Stimulated activated CD4-positive, alpha-beta T cell treated with anti-CD3 and anti-CD28 coated beads, Interleukin-1b, Interleukin-23, amount 100 ng/mL, for 1 hour (primary cell): Measurements from ENCODE around the gene CKAP5.

Source experiments
- DNase-seq, 2 donors: peaks; one replicate each; pipeline ENCODE4 v3.0.0-alpha.2; 2020; ENCODE audit warnings: low read depth in 2 of 2

CKAP5 gene

DNA sequence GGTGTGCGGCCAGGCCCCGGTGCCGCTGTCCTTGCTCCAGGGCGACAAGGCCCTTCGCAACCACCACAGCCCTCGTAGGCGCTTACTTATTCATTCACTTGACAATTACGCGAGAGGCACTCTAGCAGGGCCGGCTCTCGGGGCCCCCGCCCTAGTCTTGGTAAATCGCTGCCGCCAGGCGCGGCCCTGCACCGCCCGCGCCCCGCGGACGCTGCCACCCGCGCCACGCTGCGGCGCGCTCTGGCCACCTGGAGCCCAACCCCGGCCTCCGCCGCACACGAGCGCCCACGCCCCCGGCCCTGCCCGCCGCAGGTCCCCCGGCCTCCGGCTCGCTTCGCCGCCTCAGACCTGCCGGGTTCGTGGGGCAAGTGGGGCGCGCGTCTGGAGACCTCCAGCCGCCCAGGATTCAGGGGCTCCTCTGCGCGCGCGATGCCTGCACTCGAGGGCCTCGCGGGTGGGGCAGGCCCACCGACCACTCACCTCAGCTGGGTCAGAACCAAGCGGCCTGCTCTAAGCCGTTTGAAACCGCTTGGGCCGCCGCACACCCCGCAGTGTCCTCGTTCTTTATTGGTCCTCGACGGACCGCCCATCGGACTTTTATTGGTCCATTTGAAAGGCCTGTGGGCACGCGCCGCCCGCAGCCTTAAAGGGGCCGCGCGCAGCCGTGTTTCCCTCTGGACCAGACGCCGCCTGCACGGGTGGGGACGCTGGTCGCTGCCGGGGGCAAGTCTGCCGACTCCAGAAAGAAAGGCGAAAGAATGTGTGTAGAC lies at the start of gene CKAP5:
Gene CKAP5 (minus strand): TSS at position 541 of the 770 bp plus-strand sequence. CDS start 25,049 bp downstream, outside the sequence.
- DNase-seq, result peak; percentile 46 to 68

DNA sequence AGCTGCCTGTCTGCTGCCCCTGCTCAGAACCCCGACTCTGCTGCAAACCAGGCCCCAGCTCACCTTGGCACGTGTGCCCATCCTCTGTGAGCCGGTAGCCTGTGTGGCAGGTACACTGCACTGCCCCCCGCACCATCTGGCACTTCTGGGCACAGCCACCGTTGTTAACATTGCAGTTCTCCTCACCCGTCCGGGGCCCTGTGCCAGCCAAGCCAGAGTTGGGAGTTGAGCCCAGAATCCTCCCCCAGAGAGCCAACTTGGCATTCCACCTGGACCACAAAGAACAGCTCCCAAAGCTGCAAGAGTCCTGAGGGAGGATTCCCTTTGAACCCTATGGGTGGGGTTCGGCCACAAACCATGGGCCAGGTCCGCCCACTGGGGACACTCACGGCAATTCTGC lies 49.7 kb upstream of the CKAP5 start:
- no peak for DNase-seq

DNA sequence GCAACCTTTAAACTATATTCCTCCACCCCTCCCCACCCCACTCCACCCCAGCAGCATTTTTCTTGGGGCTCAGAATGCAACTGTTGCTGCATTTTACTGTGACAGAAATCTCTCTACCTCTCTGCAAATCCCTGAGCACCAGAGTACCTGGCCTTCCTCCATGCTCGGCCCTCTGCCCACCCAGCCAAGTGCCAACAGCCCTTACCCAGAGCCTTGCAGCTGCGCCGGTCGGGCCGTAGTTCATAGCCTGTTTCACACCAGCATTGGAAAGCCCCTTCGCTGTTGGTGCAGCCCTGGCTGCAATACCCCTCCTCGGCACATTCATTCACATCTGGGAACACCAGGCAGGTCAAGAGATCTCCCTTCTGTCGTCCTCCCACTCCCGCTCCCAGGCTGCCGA lies 48.9 kb upstream of the CKAP5 start:
- no peak for DNase-seq

DNA sequence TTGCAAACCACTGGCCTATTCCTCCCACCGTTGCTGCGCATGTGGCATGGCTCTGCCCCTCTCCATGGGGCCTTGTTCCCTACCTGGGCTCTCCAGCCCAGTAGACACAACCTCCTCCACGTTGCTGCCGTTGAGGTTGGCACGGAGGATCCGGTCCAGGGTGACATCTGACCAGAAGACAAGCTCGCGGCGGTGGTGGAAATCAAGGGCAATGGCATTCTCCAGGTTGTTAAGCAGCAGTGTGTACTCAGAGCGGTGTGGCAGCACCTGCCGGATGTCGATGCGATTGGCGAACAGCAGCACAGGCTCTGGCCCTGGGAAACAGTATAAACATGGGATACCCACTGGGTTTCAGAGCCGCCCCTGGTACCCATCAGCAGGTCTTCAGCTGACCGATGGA lies 48.4 kb upstream of the CKAP5 start:
- no peak for DNase-seq

DNA sequence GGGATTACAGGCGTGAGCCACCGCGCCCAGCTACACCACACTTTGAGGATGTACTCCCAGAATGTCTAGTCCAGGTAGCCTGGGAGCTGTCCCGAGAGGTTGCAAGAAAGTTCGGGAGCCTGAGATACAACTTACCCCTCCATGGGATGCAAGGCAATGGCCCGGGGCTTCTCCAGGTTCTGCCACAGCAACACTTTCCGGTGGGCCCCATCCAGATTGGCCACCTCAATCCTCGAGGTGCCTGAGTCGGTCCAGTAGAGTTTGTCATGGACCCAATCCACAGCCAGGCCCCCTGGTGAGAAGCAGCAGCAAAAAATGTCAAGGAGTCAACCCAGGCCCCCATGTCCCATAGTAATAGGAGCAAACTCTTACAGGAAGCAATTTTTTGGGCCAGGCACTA lies 46.8 kb upstream of the CKAP5 start:
- DNase-seq, result no peak

DNA sequence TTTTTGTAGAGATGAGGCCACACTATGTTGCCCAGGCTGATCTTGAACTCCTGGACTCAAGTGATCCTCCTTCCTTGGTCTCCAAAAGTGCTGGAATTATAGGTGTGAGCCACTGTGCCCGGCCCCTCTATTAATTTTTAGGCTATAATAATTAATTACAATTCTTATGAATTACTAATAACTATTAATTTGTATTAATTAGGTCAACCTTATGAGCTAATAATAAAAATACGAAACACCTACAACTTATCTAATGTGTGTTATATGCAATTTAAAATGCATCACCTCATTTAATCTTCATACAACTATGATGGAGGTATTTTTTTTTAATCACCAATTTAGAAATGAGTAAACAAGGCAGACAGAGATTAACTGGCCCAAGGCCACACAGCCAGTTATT lies 46.0 kb upstream of the CKAP5 start:
- no peak for DNase-seq

DNA sequence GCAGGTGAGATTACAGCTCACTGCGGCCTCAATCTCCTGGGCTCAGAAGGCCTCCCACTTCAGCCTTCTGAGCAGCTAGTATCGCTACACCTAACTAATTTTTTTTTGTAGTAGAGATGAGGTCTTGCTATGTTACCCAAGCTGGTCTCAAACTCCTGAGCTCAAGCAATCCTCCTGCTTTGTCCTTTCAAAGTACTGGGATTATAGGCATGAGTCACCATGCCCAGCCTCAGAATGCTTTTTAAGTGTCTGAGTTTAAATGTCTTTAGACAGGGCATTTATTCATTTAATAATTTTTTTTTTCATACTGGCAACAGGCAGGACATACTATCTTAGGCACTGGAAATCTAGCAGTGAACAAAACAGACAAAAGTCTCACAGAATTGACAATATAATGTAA lies 44.6 kb upstream of the CKAP5 start:
- no peak for DNase-seq

DNA sequence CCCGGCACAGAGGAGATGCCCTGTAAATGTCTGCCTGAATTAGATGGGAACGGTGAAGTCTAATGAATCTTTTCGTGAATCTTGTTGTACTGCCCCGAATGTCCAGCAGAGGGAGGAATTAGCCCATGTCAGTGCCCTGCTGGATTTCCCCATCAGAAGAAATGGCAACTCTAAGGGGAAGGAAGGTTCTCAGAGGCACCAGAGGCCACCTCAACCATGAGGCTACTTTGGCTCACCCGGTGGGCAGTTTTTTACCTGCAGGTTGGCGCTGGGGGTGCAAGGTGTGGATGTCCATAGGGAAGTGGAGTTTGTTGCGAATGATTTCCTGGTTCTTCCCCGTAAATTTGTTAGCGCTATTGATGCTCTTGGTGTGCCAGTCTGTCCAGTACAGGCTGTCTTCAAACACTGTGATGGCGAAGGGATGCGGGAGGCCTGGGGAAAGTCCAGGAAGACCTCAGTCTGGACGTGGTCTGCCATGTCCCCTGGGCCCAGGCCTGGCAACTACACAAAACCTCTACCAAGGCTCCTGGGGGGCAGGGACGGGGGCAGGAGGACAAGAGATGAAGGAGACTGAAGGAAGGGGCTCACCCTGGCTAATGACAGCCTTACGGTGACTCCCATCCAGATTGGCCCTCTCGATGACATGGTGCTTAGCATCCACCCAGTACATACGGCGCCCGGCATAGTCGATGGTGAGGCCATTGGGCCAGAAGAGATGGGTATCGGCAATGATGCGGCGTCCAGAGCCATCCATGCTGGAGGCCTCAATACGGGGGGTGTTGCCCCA lies 43.8 kb upstream of the CKAP5 start:
- peak; percentile 42 to 65 for DNase-seq

DNA sequence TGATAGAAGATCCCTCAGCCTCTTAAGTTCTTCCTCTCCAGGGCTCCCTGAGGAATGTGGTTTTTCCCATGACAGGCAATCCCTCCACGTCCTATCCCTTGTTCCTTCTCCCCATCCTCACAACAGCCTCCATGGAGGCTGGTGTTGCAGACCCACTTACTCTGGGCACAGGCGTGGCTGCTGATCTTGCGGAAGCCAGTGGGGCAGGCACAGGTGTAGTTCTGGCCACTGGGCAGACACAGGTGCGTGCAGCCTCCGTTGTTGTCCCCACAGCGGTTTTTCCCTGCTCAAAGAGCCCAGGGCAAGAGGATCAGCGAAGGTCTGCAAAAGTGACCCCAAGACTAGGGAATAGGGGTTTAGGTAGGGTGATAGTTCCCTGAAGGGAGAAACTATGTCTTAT lies 43.2 kb upstream of the CKAP5 start:
- no peak for DNase-seq

DNA sequence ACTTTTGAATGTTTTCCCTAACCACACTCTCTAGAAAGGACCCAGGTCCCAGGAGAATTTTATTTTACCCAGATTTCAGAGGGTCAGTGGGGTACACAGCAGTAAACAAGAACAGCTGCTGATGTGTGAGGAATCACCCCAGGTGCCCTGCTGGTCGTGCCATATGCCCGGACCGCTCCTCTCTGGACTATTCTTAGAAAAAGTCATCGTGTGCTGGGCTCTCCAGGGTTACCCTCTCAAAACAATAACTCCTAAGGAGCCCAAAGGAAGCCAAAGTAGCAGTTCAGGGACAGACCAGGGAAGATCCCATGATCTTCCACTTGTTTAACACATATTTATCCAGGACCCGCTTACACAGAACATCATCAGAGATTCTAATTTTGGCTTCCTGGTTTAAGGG lies 42.6 kb upstream of the CKAP5 start:
- DNase-seq, result no peak

DNA sequence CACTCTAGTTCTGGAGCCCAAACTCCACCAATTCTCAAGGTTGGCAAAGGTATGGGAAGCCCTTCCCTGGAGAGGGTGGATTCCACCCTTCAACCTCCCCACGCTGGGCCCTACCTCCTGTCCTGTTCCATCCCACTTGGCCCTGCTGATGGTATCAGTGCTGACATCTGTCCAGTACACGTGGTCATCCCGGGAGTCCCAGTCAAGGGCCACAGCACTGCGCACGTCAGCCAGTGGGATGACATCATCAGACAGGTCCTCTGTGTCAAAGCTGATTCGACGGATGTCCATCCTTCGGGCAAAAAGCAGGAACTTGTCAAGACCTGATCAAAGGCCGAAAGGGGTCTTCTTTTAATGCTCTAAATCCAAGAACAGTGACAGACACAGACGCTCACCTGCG lies 40.1 kb upstream of the CKAP5 start:
- DNase-seq, result no peak

DNA sequence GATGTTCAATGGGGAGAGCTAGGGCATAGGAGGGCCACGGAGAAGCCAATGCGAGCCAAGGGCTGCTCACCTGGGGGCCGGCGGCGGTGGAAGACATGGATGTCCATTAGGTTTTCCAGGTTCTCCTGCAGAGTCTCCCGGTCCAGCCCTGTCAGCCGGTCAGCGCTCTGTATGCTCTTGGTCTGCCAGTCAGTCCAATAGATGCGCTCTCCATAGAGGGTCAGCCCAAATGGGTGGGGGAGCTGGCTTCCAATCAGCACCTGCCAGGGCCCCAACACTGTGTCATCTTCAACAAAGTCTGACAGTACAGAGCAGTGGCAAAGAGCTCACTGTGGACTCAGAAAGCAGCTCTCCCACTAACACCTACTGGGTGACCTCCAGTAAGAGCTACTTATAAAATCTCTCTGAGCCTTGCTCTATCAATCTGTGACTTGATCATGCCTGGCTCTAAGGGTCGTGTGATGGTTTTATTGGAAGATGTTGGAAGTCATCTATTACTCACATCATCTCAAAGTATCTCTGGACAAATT lies 33.0 kb upstream of the CKAP5 start:
- DNase-seq, result no peak

DNA sequence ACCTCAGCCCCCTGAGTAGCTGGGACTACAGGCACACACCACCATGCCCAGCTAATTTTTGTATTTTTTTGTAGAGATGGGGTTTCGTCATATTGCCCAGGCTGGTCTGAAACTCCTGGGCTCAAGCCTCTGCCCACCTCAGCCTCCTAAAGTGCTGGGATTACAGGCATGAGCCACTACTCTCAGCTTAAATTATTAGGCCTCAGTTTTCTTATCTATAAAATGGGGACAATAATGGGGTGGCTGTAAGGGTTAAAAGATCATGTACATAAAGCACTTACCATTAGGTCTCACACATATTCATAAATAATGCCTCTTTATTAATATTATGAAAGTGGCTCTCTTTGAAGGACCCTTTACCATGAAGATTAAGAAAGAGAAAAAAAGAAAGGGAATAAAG lies 31.5 kb upstream of the CKAP5 start:
- no peak for DNase-seq

DNA sequence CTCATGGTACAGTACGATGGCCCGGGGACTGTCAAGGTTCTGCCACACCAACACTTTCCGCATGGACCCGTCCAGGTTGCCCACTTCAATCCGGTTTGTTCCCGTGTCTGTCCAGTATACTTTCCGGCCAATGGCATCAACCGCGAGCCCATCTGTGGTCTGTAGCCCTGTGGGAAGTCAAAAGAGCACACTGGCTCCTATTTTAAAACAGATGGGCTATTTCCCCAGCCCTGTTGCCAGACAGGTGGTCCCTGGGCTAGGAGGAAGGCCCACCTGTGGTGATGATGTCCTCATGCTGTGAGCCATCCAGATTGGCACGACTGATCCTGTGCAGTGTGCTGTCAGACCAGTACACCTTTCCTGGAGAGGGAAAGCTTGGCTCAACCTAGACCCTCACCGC lies 30.4 kb upstream of the CKAP5 start:
- DNase-seq, result no peak

DNA sequence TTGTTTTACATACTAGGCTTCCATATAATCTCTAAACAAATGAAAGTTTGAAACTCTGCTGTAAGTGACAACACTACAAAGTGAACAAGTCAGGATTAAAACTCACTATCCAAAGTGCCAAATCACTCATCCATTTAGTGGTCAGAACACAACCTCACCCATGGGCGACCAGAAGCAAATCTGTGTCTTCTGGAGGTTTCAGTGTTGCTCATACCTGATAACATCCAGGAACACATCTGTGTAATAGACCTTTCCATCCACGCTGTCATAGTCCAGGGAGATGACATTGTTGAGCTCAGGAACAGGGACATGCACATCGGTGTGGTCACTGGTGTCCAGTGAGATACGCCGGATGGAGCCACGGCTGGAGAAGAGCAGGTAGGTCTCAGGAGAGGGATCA lies 28.5 kb upstream of the CKAP5 start:
- no peak for DNase-seq

DNA sequence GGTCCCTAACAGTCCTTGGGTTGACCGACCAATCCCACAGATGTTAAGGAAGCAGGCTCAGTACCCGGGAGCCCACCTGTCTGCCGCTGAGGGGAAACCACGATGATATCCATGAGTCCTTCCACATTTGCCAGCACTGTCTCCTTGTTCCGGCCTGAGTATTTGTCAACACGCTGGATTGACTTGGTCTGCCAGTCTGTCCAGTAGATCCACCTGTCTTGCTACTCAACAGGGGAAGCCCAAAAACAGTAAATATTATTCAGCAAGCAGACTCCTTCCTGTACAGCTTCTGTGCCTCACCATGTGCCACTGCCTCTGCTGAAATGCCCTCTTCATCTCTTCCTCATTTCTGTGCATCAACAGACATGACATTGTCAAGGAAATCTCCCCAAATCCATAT lies 22.8 kb upstream of the CKAP5 start:
- DNase-seq, result no peak

DNA sequence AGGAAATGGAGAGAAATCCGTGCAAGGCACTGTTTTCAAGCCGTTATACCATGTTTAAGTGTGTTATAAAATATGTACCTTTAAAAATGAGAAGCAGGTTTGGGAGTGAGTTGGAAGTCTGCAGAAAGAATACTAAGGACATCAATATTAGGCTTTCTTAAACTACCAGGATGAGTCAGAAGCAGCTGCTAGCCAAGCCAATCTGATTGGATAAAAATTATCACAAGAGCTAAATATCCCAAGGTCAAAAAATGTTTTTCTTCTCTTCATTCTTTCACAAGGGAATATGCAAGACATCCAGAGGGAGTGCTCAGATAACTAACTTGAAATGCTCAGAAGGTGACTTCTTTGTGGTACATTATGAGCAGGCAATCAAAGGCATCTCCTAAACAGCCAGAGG lies 19.3 kb upstream of the CKAP5 start:
- DNase-seq, result no peak

DNA sequence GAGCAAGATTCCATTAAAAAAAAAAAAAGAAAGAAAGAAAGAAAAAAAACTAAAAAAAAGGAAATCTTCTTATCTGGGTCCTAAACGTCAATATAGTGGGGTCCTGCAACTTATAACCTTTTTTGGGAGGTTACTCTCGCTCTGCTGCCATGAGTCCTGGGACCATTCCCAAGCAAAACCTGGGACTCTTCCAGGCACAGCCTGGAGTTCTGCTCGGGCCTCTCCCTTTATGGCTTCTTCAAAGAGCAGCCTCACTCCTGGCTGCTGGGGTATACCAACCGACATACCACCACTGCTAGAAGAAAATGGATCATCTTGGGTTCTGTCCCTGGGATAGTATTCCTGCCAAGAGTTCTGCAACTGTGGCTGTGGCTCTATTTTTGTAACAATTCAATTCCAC lies 14.1 kb upstream of the CKAP5 start:
- DNase-seq, result no peak

DNA sequence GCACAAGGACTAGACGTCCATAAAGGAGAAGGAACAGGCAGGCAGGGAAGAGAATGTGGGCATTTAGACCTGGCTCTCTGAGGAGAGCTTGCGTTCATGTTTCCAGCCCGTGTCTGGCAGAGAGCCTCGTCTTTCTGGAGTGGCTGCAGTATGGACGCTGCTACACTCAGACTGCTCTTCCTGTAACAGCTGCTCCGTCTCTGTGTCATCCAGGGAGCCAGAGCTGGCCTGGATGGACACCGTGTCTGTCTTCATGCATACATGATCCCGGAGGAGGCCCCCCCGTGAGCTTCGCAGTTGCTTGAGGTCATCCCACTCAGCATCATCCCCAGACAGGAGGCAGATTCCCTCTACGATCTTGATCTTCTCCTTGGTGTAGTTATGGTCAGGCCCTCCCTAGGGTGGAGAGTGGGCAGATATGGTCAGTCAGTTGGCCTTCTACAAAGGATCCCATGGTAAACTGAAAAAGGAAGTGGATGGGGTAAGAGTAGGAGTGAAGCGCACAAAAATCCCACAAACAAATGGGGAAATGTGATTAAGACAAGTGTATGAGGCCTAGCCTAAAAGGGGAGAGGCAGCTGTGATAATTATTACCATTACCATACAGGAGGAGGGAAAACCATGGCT lies 13.0 kb upstream of the CKAP5 start:
- DNase-seq, result no peak

DNA sequence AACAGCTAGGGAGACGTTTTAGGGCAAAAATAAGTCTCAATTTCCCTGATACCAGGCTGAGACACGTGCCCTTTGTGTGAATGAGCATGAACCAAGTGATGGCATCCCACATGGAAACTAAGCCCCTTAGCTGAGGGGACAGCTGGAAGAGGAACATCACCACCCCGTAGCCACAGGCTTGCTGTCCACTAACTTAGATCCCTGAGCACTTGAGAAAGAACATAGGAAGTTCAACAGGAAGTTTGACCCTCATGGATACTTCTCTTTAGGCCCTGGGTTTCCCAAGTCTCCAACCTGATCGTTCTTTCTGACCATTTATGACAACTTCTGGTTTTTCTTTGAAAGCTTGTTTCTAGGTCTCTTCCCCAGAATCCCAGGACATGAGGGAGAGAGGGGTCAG lies 11.6 kb upstream of the CKAP5 start:
- no peak for DNase-seq

DNA sequence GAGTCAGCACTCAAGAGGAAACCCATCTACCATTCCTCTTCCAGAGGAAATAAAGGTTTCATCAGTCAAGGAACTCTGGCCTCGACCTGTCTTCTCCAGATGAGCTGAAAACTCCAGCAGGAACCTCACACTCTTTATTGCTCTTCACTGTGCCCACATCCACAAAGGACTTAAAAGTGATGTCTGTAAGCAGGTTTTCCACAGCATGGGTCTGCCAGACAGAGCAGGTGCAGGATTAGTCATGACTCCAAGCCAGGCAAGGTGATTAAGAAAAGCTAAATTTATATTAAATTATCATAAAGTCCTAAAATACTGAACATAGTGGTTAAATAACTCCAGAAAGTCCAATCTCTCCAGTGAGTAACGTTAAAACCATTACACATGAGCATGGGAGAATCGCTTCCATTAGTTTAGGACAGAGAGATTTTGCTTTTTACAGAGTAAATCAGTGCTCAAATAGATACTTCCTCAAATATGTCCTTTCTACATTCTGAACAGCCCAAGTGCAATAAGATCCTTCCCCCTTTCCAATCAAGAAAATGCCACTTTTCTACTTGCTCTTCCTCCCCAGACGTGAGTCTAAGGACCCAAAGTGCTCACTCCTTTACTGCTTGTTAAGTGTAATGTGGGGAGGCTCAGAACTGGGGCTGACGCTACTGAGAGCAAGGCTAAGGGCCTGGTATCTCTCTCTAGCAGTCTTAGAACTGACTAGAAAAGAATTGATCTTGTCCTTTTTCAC lies 10.7 kb upstream of the CKAP5 start:
- DNase-seq, result no peak

DNA sequence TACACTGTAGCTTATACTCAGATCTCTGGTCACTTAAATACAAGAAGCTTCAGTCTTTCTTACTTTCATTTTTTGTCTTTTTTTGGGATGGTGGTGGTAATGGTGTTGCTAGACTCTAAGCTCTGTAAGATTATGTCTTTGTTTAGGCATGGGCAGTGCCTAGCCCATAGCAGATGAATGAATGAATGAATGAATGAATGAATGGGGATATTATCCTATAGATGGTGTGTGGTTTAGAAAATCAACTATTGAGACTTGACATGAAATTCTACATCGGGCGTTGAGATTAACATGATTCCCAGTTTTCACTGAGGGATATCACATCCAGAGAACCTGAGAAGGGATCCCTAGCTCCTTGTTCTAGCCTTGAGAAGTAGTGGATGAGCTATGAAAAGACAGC lies 9.8 kb upstream of the CKAP5 start:
- no peak for DNase-seq
